OCI-LY7 (cell line): ENCODE measurements around the gene SALL1. TPM values are rescaled to one million over a fixed set of nuclear protein-coding genes. Genes with fewer than 3 reads are reported as not detected.

Source experiments
- BruUV-seq: library from RNA; stranded (reverse); fragments of 400-500 nt; replicated peaks from 2 replicates; lab custom pipeline; 2021; lab: Mats Ljungman, UMichigan
- CTCF ChIA-PET: fragments of 300-600 bp; sonication (Branson Sonifier 250); formaldehyde crosslinking; loops from one replicate; lab custom pipeline; 2022; ENCODE audit warnings: antibody characterized with exemption; ENCODE audit not compliant: unreplicated experiment; lab: Charles Lee
- POLR2A ChIA-PET: fragments of 300-600 bp; sonication (Branson Sonifier 250); formaldehyde crosslinking; loops from one replicate; lab custom pipeline; 2022; ENCODE audit warnings: antibody characterized with exemption; lab: Charles Lee
- DNase-seq: peaks from one replicate; pipeline ENCODE4 v3.0.0-alpha.2; 2015; ENCODE audit warnings: low spot score
- H2AFZ ChIP-seq: fragments of 200-600 bp; sonication (generic), shearing (Covaris generic); 2 replicates; pipeline ENCODE4 v1.6.1; 2014; ENCODE audit warnings: mild to moderate bottlenecking, antibody characterized with exemption, low read length, moderate library complexity
- H3K27ac ChIP-seq: fragments of 200-600 bp; sonication (generic); 2 replicates; pipeline ENCODE4 v1.5.1; 2014; ENCODE audit warnings: mixed run types, low read depth, mild to moderate bottlenecking, moderate library complexity, low read length, inconsistent platforms; ENCODE audit not compliant: poor library complexity, severe bottlenecking
- H3K36me3 ChIP-seq: fragments of 200-600 bp; sonication (generic); 2 replicates; pipeline ENCODE4 v1.6.1; 2014; ENCODE audit warnings: mild to moderate bottlenecking, antibody characterized with exemption, low read length, moderate library complexity, mixed read lengths; ENCODE audit not compliant: insufficient read depth
- H3K4me1 ChIP-seq: fragments of 200-600 bp; sonication (generic); 2 replicates; pipeline ENCODE4 v1.5.1; 2014; ENCODE audit warnings: mild to moderate bottlenecking, low read length; ENCODE audit not compliant: insufficient read depth, poor library complexity, severe bottlenecking
- H3K4me2 ChIP-seq: fragments of 200-600 bp; sonication (generic); 2 replicates; pipeline ENCODE4 v1.6.1; 2014; ENCODE audit warnings: mild to moderate bottlenecking, low read length
- H3K4me3 ChIP-seq: fragments of 200-600 bp; sonication (generic); 2 replicates; pipeline ENCODE4 v1.5.1; 2014; ENCODE audit warnings: mild to moderate bottlenecking, low read depth, low read length; ENCODE audit not compliant: poor library complexity, severe bottlenecking
- H3K79me2 ChIP-seq: fragments of 200-600 bp; sonication (generic); 2 replicates; pipeline ENCODE4 v1.6.1; 2016; ENCODE audit warnings: low read depth, mild to moderate bottlenecking, low read length, moderate library complexity, mixed read lengths; ENCODE audit not compliant: insufficient read depth
- H3K9me2 ChIP-seq: fragments of 200-600 bp; sonication (generic); 2 replicates; pipeline ENCODE4 v1.6.1; 2016; ENCODE audit warnings: mild to moderate bottlenecking, low read length, mixed read lengths; ENCODE audit not compliant: insufficient read depth
- H3K9me3 ChIP-seq: fragments of 200-600 bp; sonication (generic); 2 replicates; pipeline ENCODE4 v1.6.1; 2014; ENCODE audit warnings: mild to moderate bottlenecking, mixed run types, low read length, mixed read lengths
- H4K20me1 ChIP-seq: fragments of 200-600 bp; sonication (generic); 2 replicates; pipeline ENCODE4 v1.6.1; 2014; ENCODE audit warnings: mild to moderate bottlenecking, antibody characterized with exemption, low read length, moderate library complexity, mixed read lengths; ENCODE audit not compliant: insufficient read depth
- CTCF ChIP-seq: fragments of 200-600 bp; sonication (generic); conservative IDR thresholded peaks from 2 replicates; pipeline ENCODE4 v1.5.1; 2014; ENCODE audit warnings: mild to moderate bottlenecking, antibody characterized with exemption, low read length, moderate library complexity, mixed read lengths
- EZH2phosphoT487 ChIP-seq: fragments of 200-600 bp; sonication (generic); IDR thresholded peaks from 2 replicates; pipeline ENCODE4 v1.6.1; 2018; ENCODE audit warnings: low read depth, borderline replicate concordance, mild to moderate bottlenecking, mixed run types, antibody characterized with exemption, low read length, moderate library complexity, mixed read lengths
- intact Hi-C: fragments of 100-400 bp; cut with micrococcal nuclease; formaldehyde crosslinking; loops from one replicate; pipeline ENCODE4 v1.10.0; 2022; ENCODE audit not compliant: unreplicated experiment
- total RNA-seq, 2 experiments: library from RNA; depleted of rRNA in 1 of 2; stranded (reverse); fragments of >200 nt in 1 of 2; shearing (Covaris generic) in 1 of 2; gene quantifications; 2 replicates each; pipeline ENCODE4 v1.2.3, GENCODE V29; 2014 to 2022

SALL1 gene
- total RNA-seq, 2 experiments from 2014 or later = not detected

GRCh38 chr16:51156807-51157200 is 5.7 kb upstream of the SALL1 start:
- Histone ChIP-seq H3K9me2 (no peaks in the 10 kb centered on the region), H3K4me2 (no peak overlapping the region), H3K36me3 (no peaks in the 10 kb centered on the region), H3K4me1 (no peaks in the 10 kb centered on the region), H3K9me3 (no peaks in the 10 kb centered on the region), H3K79me2 (no peaks in the 10 kb centered on the region), H4K20me1 (no peaks in the 10 kb centered on the region), H3K4me3 (no peak overlapping the region), H2AFZ (no peak overlapping the region), H3K27ac (no peak overlapping the region)
- POLR2A ChIA-PET = interaction anchor here (0.6 kb wide), 1 partner anchor 14 kb away, joined by 3 read pairs; no protein-coding TSS in a partner anchor
- DNase-seq = no peak
- intact Hi-C loops = no loop called here
- no TSS peak for BruUV-seq
- no peak for TF ChIP-seq CTCF
- TF ChIP-seq EZH2phosphoT487 = no peak
- CTCF ChIA-PET = interaction anchor here (0.5 kb wide), 1 partner anchor 1268 kb away, joined by 3 read pairs; no protein-coding TSS in a partner anchor

GRCh38 chr16:51155820-51156806 is 5.0 kb upstream of the SALL1 start:
- Histone ChIP-seq H2AFZ (no peak overlapping the region), H3K79me2 (no peaks in the 10 kb centered on the region), H3K27ac (no peak overlapping the region), H3K9me2 (no peaks in the 10 kb centered on the region), H3K4me3 (no peak overlapping the region), H3K9me3 (no peaks in the 10 kb centered on the region), H3K36me3 (no peaks in the 10 kb centered on the region), H3K4me1 (no peaks in the 10 kb centered on the region), H4K20me1 (no peaks in the 10 kb centered on the region), H3K4me2 (no peak overlapping the region)
- TF ChIP-seq CTCF = no peak
- ChIA-PET CTCF (no interaction called here), POLR2A (interaction anchor here (0.6 kb wide), 1 partner anchor 13 kb away, joined by 3 read pairs; no protein-coding TSS in a partner anchor)
- no peak for DNase-seq
- BruUV-seq = no TSS peak
- intact Hi-C loops = no loop called here

- no peaks in the 10 kb centered on the region for H3K9me2 ChIP-seq
- no peaks in the 10 kb centered on the region for H3K36me3 ChIP-seq
- no peak for DNase-seq
- H3K79me2 ChIP-seq = no peaks in the 10 kb centered on the region
- intact Hi-C loops = no loop called here
- no peaks in the 10 kb centered on the region for H4K20me1 ChIP-seq
- BruUV-seq = no TSS peak
- H3K9me3 ChIP-seq = no peaks in the 10 kb centered on the region
- H3K27ac ChIP-seq = no peak overlapping the region
- H3K4me1 ChIP-seq = no peaks in the 10 kb centered on the region
- ChIA-PET CTCF (no interaction called here), POLR2A (no interaction called here)
- TF ChIP-seq CTCF (no peak), EZH2phosphoT487 (no peak)
- no peak overlapping the region for H3K4me2 ChIP-seq
- no peak overlapping the region for H3K4me3 ChIP-seq
- no peak overlapping the region for H2AFZ ChIP-seq
Measured at GRCh38 chr16:51155199-51155607, 4.1 kb upstream of the SALL1 start.
